Keratinocyte (primary cell): Measurements from ENCODE around the gene IFT52.

Source experiments
- CTCF ChIP-seq, 3 experiments: IDR thresholded peaks in 1 of 3; conservative IDR thresholded peaks in 1 of 3; optimal IDR thresholded peaks in 1 of 3; 2 replicates in 2 of 3; 3 replicates in 1 of 3; pipeline versions ENCODE3 to v1.5.1; 2011; ENCODE audit warnings: low read length in 3 of 3, mild to moderate bottlenecking in 3 of 3, moderate library complexity in 2 of 3, control low read depth in 1 of 3, inconsistent platforms in 1 of 3; ENCODE audit not compliant: insufficient read depth in 2 of 3; ENCODE audit errors: extremely low read depth in 1 of 3
- EZH2 ChIP-seq: IDR thresholded peaks from one replicate; pipeline ENCODE4 v1.6.1; 2012; ENCODE audit warnings: inconsistent platforms, mild to moderate bottlenecking, low read length, moderate library complexity

- TF ChIP-seq CTCF (optimal IDR thresholded peaks at IDR 0.05 in 1 of 3, IDR thresholded peaks at IDR 0.05 in 1 of 3, conservative IDR thresholded peaks at IDR 0.05 in 1 of 3; ENCODE audit: extremely low read depth in 1 of 3, insufficient read depth in 2 of 3, low read length in 3 of 3) = no peak
- no peak for TF ChIP-seq EZH2
Observed at GRCh38 chr20:43666376-43667328, 75.9 kb downstream of the IFT52 start, which contains the start of gene MYBL2.
